Right atrium auricular region (tissue), 2 donors: ENCODE results near the gene ZC3HAV1L. TPM values are rescaled to one million over a fixed set of nuclear protein-coding genes. Genes with fewer than 3 reads are reported as not detected.

ENCODE experiments used
- DNase-seq: peaks from one replicate; pipeline ENCODE4 v3.0.0-alpha.2; 2019; ENCODE audit warnings: low spot score
- H3K27ac ChIP-seq, 2 donors: fragments of 200-600 bp; sonication (generic); 1 replicate in 1 of 2; 2 replicates in 1 of 2; pipeline ENCODE4 v1.5.1; 2016 to 2019
- H3K27me3 ChIP-seq, 2 donors: fragments of 200-600 bp; sonication (generic); one replicate each; pipeline versions ENCODE4 v1.5.1 to v1.6.0; 2017 to 2019
- H3K36me3 ChIP-seq: fragments of 200-600 bp; sonication (generic); one replicate; pipeline ENCODE4 v1.5.1; 2016
- H3K4me1 ChIP-seq, 2 donors: fragments of 200-600 bp; sonication (generic); one replicate each; pipeline versions ENCODE4 v1.5.1 to v1.6.0; 2017 to 2019
- H3K4me3 ChIP-seq, 2 donors: fragments of 200-600 bp; sonication (generic); 1 replicate in 1 of 2; 2 replicates in 1 of 2; pipeline ENCODE4 v1.5.1; 2017 to 2019; ENCODE audit warnings: mild to moderate bottlenecking in 1 of 2, moderate library complexity in 1 of 2
- H3K9me3 ChIP-seq, 2 donors: fragments of 200-600 bp; sonication (generic); one replicate each; pipeline ENCODE4 v1.5.1; 2019
- total RNA-seq, 2 donors: library from RNA; depleted of rRNA; stranded (reverse); fragments of >200 nt; gene quantifications; one replicate each; pipeline ENCODE4 v1.1.0, GENCODE V29; 2016
- TF ChIP-seq, protein P1 (sequence below), 2 donors: fragments of 200-600 bp; sonication (generic); IDR thresholded peaks; one replicate each; pipeline ENCODE4 v1.5.1; 2019; ENCODE audit warnings: antibody characterized with exemption in 2 of 2

The ZC3HAV1L gene
- total RNA-seq, 2 donors from 2014 or later = 7.3 to 9.4 TPM

GRCh38 chr7:139011373-139011772 is 24.5 kb downstream of the ZC3HAV1L start:
- H3K4me3 ChIP-seq = no peak overlapping the region
- H3K4me1 ChIP-seq = no peaks in the 10 kb centered on the region
- H3K27me3 ChIP-seq = no peaks in the 10 kb centered on the region
- DNase-seq = no peak
- H3K9me3 ChIP-seq = no peaks in the 10 kb centered on the region
- H3K36me3 ChIP-seq = no peaks in the 10 kb centered on the region
- H3K27ac ChIP-seq = no peak overlapping the region
- TF ChIP-seq, protein P1, sequence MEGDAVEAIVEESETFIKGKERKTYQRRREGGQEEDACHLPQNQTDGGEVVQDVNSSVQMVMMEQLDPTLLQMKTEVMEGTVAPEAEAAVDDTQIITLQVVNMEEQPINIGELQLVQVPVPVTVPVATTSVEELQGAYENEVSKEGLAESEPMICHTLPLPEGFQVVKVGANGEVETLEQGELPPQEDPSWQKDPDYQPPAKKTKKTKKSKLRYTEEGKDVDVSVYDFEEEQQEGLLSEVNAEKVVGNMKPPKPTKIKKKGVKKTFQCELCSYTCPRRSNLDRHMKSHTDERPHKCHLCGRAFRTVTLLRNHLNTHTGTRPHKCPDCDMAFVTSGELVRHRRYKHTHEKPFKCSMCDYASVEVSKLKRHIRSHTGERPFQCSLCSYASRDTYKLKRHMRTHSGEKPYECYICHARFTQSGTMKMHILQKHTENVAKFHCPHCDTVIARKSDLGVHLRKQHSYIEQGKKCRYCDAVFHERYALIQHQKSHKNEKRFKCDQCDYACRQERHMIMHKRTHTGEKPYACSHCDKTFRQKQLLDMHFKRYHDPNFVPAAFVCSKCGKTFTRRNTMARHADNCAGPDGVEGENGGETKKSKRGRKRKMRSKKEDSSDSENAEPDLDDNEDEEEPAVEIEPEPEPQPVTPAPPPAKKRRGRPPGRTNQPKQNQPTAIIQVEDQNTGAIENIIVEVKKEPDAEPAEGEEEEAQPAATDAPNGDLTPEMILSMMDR (IDR thresholded peaks at IDR 0.05) = no peak

- no peaks in the 10 kb centered on the region for H3K36me3 ChIP-seq
- DNase-seq = no peak
- no peak overlapping the region for H3K4me3 ChIP-seq
- no peaks in the 10 kb centered on the region for H3K27me3 ChIP-seq
- no peaks in the 10 kb centered on the region for H3K9me3 ChIP-seq
- no peaks in the 10 kb centered on the region for H3K4me1 ChIP-seq
- no peak overlapping the region for H3K27ac ChIP-seq
- TF ChIP-seq, protein P1 (IDR thresholded peaks at IDR 0.05) = no peak
These were observed 31.3 kb downstream of the ZC3HAV1L start for GRCh38 chr7:139004321-139005090.

- H3K27ac ChIP-seq = no peak overlapping the region
- TF ChIP-seq, protein P1 (IDR thresholded peaks at IDR 0.05) = no peak
- no peak overlapping the region for H3K4me3 ChIP-seq
- no peaks in the 10 kb centered on the region for H3K36me3 ChIP-seq
- no peak for DNase-seq
- H3K27me3 ChIP-seq = no peaks in the 10 kb centered on the region
- no peaks in the 10 kb centered on the region for H3K9me3 ChIP-seq
- no peaks in the 10 kb centered on the region for H3K4me1 ChIP-seq
These were observed 36.4 kb downstream of the ZC3HAV1L start for GRCh38 chr7:138999414-138999813.

GRCh38 chr7:138992052-138992531 is 43.8 kb downstream of the ZC3HAV1L start:
- no peaks in the 10 kb centered on the region for H3K36me3 ChIP-seq
- TF ChIP-seq, protein P1 (IDR thresholded peaks at IDR 0.05) = no peak
- H3K27ac ChIP-seq = no peak overlapping the region
- H3K4me1 ChIP-seq = no peaks in the 10 kb centered on the region
- no peak overlapping the region for H3K4me3 ChIP-seq
- H3K9me3 ChIP-seq = peaks cover 0 to 12% of the 10 kb centered on the region in 2 donors
- H3K27me3 ChIP-seq = no peaks in the 10 kb centered on the region
- no peak for DNase-seq

GRCh38 chr7:138987686-138988085 is 48.2 kb downstream of the ZC3HAV1L start:
- peaks cover 0 to 12% of the 10 kb centered on the region in 2 donors for H3K9me3 ChIP-seq
- TF ChIP-seq, protein P1 (IDR thresholded peaks at IDR 0.05) = no peak
- no peak overlapping the region for H3K27ac ChIP-seq
- no peak overlapping the region for H3K4me3 ChIP-seq
- DNase-seq = no peak
- H3K4me1 ChIP-seq = no peaks in the 10 kb centered on the region
- H3K36me3 ChIP-seq = no peaks in the 10 kb centered on the region
- no peaks in the 10 kb centered on the region for H3K27me3 ChIP-seq
